A673 (cell line): ENCODE data around the gene PGAP1. TPM values are rescaled to one million over a fixed set of nuclear protein-coding genes. Genes with fewer than 3 reads are reported as not detected.

Source experiments
- BruUV-seq: library from RNA; stranded (reverse); fragments of 400-500 nt; replicated peaks from 2 replicates; lab custom pipeline; 2021; lab: Mats Ljungman, UMichigan
- CTCF ChIA-PET: fragments of 300-600 bp; sonication (Branson Sonifier 250); formaldehyde crosslinking; loops from one replicate; lab custom pipeline; 2022; ENCODE audit warnings: antibody characterized with exemption; lab: Charles Lee
- POLR2A ChIA-PET: fragments of 300-600 bp; sonication (Branson Sonifier 250); formaldehyde crosslinking; loops from one replicate; lab custom pipeline; 2022; ENCODE audit warnings: antibody characterized with exemption; ENCODE audit not compliant: low non-redundant PET; lab: Charles Lee
- DNase-seq: peaks from one replicate; pipeline ENCODE4 v3.0.0-alpha.2; 2015; ENCODE audit warnings: low spot score
- H3K27ac ChIP-seq: fragments of 200-600 bp; sonication (generic); 2 replicates; pipeline ENCODE4 v1.5.1; 2016; ENCODE audit warnings: mixed run types, low read depth, mild to moderate bottlenecking, mixed read lengths, antibody characterized with exemption, low read length; ENCODE audit not compliant: poor library complexity, severe bottlenecking
- H3K27me3 ChIP-seq: fragments of 200-600 bp; sonication (generic); replicated peaks from 2 replicates; pipeline ENCODE4 v1.6.1; 2017; ENCODE audit warnings: mixed run types, low read depth, mild to moderate bottlenecking, mixed read lengths, antibody characterized with exemption, low read length; ENCODE audit not compliant: insufficient read depth, poor library complexity
- H3K36me3 ChIP-seq: fragments of 200-600 bp; sonication (generic); 2 replicates; pipeline ENCODE4 v1.6.1; 2016; ENCODE audit warnings: mixed run types, mild to moderate bottlenecking, mixed read lengths, antibody characterized with exemption, low read length; ENCODE audit not compliant: insufficient read depth, poor library complexity, severe bottlenecking
- H3K4me1 ChIP-seq: fragments of 200-600 bp; sonication (generic); 2 replicates; pipeline ENCODE4 v1.6.1; 2017; ENCODE audit warnings: mixed run types, mild to moderate bottlenecking, mixed read lengths, antibody characterized with exemption, low read length; ENCODE audit not compliant: insufficient read depth, poor library complexity, severe bottlenecking
- H3K4me3 ChIP-seq: fragments of 200-600 bp; sonication (generic); 2 replicates; pipeline ENCODE4 v1.5.1; 2016; ENCODE audit warnings: low read depth, mixed run types, mild to moderate bottlenecking, mixed read lengths, low read length; ENCODE audit not compliant: poor library complexity, severe bottlenecking
- H3K9me3 ChIP-seq: fragments of 200-600 bp; sonication (generic); 2 replicates; pipeline ENCODE4 v1.6.1; 2016; ENCODE audit warnings: mixed run types, low read depth, mild to moderate bottlenecking, mixed read lengths, antibody characterized with exemption, low read length; ENCODE audit not compliant: poor library complexity, severe bottlenecking
- EZH2 ChIP-seq: fragments of 200-600 bp; sonication (generic); IDR thresholded peaks from 2 replicates; pipeline ENCODE4 v1.6.1; 2017; ENCODE audit warnings: borderline replicate concordance, low read depth, mild to moderate bottlenecking, mixed read lengths, antibody characterized with exemption, low read length; ENCODE audit not compliant: poor library complexity, severe bottlenecking
- intact Hi-C: fragments of 100-400 bp; cut with micrococcal nuclease; formaldehyde crosslinking; loops from one replicate; pipeline ENCODE4 v1.10.0; 2022; ENCODE audit not compliant: unreplicated experiment
- total RNA-seq: library from RNA; stranded (reverse); gene quantifications from 2 replicates; pipeline ENCODE4 v1.2.3, GENCODE V29; 2021
- TF ChIP-seq, protein P1 (sequence below): fragments of 300-800, 200-600 bp; sonication (generic); conservative IDR thresholded peaks from 2 replicates; pipeline ENCODE4 v1.5.1; 2017; ENCODE audit warnings: low read depth, mild to moderate bottlenecking, antibody characterized with exemption, low read length, moderate library complexity, mixed read lengths

The PGAP1 gene
- total RNA-seq, 1 experiment from 2014 or later, result 40.4 TPM

GRCh38 chr2:196821195-196821594 lies 105.3 kb downstream of the PGAP1 start:
- no TSS peak for BruUV-seq
- POLR2A ChIA-PET, result interaction anchor here (0.6 kb wide), 1 partner anchor 102 kb away, joined by 4 read pairs; no protein-coding TSS in a partner anchor
- CTCF ChIA-PET, result no interaction called here

GRCh38 chr2:196809260-196809659 lies 117.2 kb downstream of the PGAP1 start, which contains the start of gene C2orf66:
Gene C2orf66 (minus strand): TSS chr2:196809355. CDS start chr2:196809336, 19 bp downstream.
- TF ChIP-seq, protein P1, sequence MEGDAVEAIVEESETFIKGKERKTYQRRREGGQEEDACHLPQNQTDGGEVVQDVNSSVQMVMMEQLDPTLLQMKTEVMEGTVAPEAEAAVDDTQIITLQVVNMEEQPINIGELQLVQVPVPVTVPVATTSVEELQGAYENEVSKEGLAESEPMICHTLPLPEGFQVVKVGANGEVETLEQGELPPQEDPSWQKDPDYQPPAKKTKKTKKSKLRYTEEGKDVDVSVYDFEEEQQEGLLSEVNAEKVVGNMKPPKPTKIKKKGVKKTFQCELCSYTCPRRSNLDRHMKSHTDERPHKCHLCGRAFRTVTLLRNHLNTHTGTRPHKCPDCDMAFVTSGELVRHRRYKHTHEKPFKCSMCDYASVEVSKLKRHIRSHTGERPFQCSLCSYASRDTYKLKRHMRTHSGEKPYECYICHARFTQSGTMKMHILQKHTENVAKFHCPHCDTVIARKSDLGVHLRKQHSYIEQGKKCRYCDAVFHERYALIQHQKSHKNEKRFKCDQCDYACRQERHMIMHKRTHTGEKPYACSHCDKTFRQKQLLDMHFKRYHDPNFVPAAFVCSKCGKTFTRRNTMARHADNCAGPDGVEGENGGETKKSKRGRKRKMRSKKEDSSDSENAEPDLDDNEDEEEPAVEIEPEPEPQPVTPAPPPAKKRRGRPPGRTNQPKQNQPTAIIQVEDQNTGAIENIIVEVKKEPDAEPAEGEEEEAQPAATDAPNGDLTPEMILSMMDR, result no peak
- no peak for TF ChIP-seq EZH2
- CTCF ChIA-PET, result no interaction called here
- no peak within 1 kb of the TSS for H3K4me3 ChIP-seq
- BruUV-seq, result no TSS peak
- DNase-seq, result no peak
- no peaks in the 10 kb centered on the region for H3K4me1 ChIP-seq
- H3K9me3 ChIP-seq, result no peaks in the 10 kb centered on the region
- POLR2A ChIA-PET, result no interaction called here
- intact Hi-C loops, result no loop called here
- H3K36me3 ChIP-seq, result no peaks in the 10 kb centered on the region
- no peak within 1 kb of the TSS for H3K27ac ChIP-seq
- H3K27me3 ChIP-seq, result no peaks in the 10 kb centered on the region

More at GRCh38 chr2:196821195-196821594, 105.3 kb downstream of the PGAP1 start:
- Histone ChIP-seq H3K27ac (no peak overlapping the region), H3K9me3 (peaks cover 4% of the 10 kb centered on the region), H3K4me3 (no peak overlapping the region), H3K36me3 (no peaks in the 10 kb centered on the region), H3K27me3 (no peaks in the 10 kb centered on the region), H3K4me1 (no peaks in the 10 kb centered on the region)
- TF ChIP-seq, protein P1, result no peak
- TF ChIP-seq EZH2, result no peak
- no peak for DNase-seq
- intact Hi-C loops, result no loop called here

GRCh38 chr2:196808083-196808665 lies 118.3 kb downstream of the PGAP1 start:
- CTCF ChIA-PET, result no interaction called here
- POLR2A ChIA-PET, result no interaction called here
- no TSS peak for BruUV-seq
- no peaks in the 10 kb centered on the region for H3K36me3 ChIP-seq
- no peak overlapping the region for H3K4me3 ChIP-seq
- no peaks in the 10 kb centered on the region for H3K27me3 ChIP-seq
- no peaks in the 10 kb centered on the region for H3K9me3 ChIP-seq
- no peak for TF ChIP-seq EZH2
- TF ChIP-seq, protein P1, result no peak; the same call in 1 of the 2 replicates
- H3K27ac ChIP-seq, result no peak overlapping the region
- intact Hi-C loops, result no loop called here
- H3K4me1 ChIP-seq, result no peaks in the 10 kb centered on the region
- no peak for DNase-seq
